Gastrocnemius medialis (tissue), 4 donors: Measurements from ENCODE around the gene CCDC51. TPM values are rescaled to one million over a fixed set of nuclear protein-coding genes. Genes with fewer than 3 reads are reported as not detected.

Source experiments
- ATAC-seq, 2 donors: fragments of 150-250 bp; one replicate each; pipeline ENCODE4 v1.9.1; 2016
- DNase-seq, 2 donors: peaks; one replicate each; pipeline ENCODE4 v3.0.0-alpha.2; 2019
- H3K27ac ChIP-seq, 4 donors: fragments of 200-600 bp; sonication (generic); 1 replicate in 1 of 4; 2 replicates in 3 of 4; pipeline ENCODE4 v1.5.1; 2016 to 2018; ENCODE audit warnings: mild to moderate bottlenecking in 2 of 4, moderate library complexity in 1 of 4
- H3K27me3 ChIP-seq, 3 donors: fragments of 200-600 bp; sonication (generic) in 2 of 3; 1 replicate in 1 of 3; 2 replicates in 2 of 3; pipeline versions ENCODE4 v1.5.1 to v1.6.0; 2016 to 2019; ENCODE audit warnings: mild to moderate bottlenecking in 1 of 3, moderate library complexity in 1 of 3
- H3K36me3 ChIP-seq, 2 donors: fragments of 200-600 bp; sonication (generic) in 1 of 2; one replicate each; pipeline ENCODE4 v1.5.1; 2017 to 2018
- H3K4me1 ChIP-seq, 2 donors: fragments of 200-600 bp; sonication (generic) in 1 of 2; one replicate each; pipeline ENCODE4 v1.5.1; 2016 to 2017; ENCODE audit warnings: mild to moderate bottlenecking in 2 of 2
- H3K4me3 ChIP-seq, 4 donors: fragments of 200-600 bp; sonication (generic) in 3 of 4; 1 replicate in 1 of 4; 2 replicates in 3 of 4; pipeline ENCODE4 v1.5.1; 2016 to 2019; ENCODE audit warnings: mild to moderate bottlenecking in 2 of 4
- H3K9me3 ChIP-seq, 3 donors: fragments of 200-600 bp; sonication (generic) in 2 of 3; 1 replicate in 1 of 3; 2 replicates in 2 of 3; pipeline ENCODE4 v1.5.1; 2016 to 2019
- CTCF ChIP-seq, 5 experiments: fragments of 450-650 bp in 3 of 5; fragments of 200-600 bp in 2 of 5; sonication (generic) in 2 of 5; IDR thresholded peaks in 4 of 5; conservative IDR thresholded peaks in 1 of 5; 1 replicate in 4 of 5; 2 replicates in 1 of 5; pipeline ENCODE4 v1.5.1; 2016 to 2019; ENCODE audit warnings: antibody characterized with exemption in 5 of 5, mild to moderate bottlenecking in 3 of 5, moderate library complexity in 3 of 5
- POLR2A ChIP-seq, 2 donors: fragments of 450-650 bp; IDR thresholded peaks; one replicate each; pipeline ENCODE4 v1.6.1; 2017; ENCODE audit warnings: antibody characterized with exemption in 2 of 2, mild to moderate bottlenecking in 2 of 2, moderate library complexity in 2 of 2
- in situ Hi-C, 4 donors: fragments of 200-750 bp; cut with MboI; loops; one replicate each; pipeline versions ENCODE4 v1.15.0 to v1.8.0; 2017; ENCODE audit warnings: low sequenced_read_pairs in 4 of 4
- intact Hi-C: fragments of 100-400 bp; cut with DNase I; formaldehyde crosslinking; loops from one replicate; pipeline ENCODE4 v1.15.1; 2023; ENCODE audit warnings: low total_unique reads
- total RNA-seq, 4 donors: library from RNA; depleted of rRNA; stranded (reverse); fragments of >200 nt; gene quantifications; one replicate each; pipeline versions ENCODE4 v1.1.0 to v1.2.3, GENCODE V29; 2016

The CCDC51 gene
- total RNA-seq, 4 donors from 2014 or later, result 4.9 to 12.2 (median 9.9) TPM

GRCh38 chr3:48469046-48469915 lies 29.4 kb upstream of the CCDC51 start:
- no peak for TF ChIP-seq CTCF (IDR thresholded peaks at IDR 0.05 in 4 of 5, conservative IDR thresholded peaks at IDR 0.05 in 1 of 5)
- TF ChIP-seq POLR2A (IDR thresholded peaks at IDR 0.05), result no peak
- intact Hi-C loops, result loop anchor here (5.0 kb wide), 2 partner anchors 138 to 218 kb away; partner anchors contain the start of genes NCKIPSD and UQCRC1
- Histone ChIP-seq H3K27me3 (no peaks in the 10 kb centered on the region), H3K9me3 (no peaks in the 10 kb centered on the region), H3K36me3 (peaks cover 0 to 10% of the 10 kb centered on the region in 2 donors), H3K4me3 (no peak overlapping the region), H3K27ac (peak overlapping the region in 2 of 4 donors; percentile 100), H3K4me1 (peaks cover 55 to 57% of the 10 kb centered on the region in 2 donors)
- DNase-seq (peak in 1 of 2 donors; percentile 17), ATAC-seq (no peak)
- in situ Hi-C loops, result loop anchor here in 2 of 4 donors (5.0 to 10.0 kb wide), 2 partner anchors 76 to 88 kb away; partner anchors contain the start of gene PFKFB4 (in 1 of the 2)

- Histone ChIP-seq H3K4me3 (no peak overlapping the region), H3K27ac (peak overlapping the region; percentile 99 to 100 (median 100)), H3K9me3 (no peaks in the 10 kb centered on the region), H3K4me1 (peaks cover 52 to 55% of the 10 kb centered on the region in 2 donors), H3K27me3 (no peaks in the 10 kb centered on the region), H3K36me3 (peaks cover 0 to 10% of the 10 kb centered on the region in 2 donors)
- TF ChIP-seq POLR2A (IDR thresholded peaks at IDR 0.05), result no peak
- no peak for TF ChIP-seq CTCF (IDR thresholded peaks at IDR 0.05 in 4 of 5, conservative IDR thresholded peaks at IDR 0.05 in 1 of 5)
- intact Hi-C loops, result loop anchor here (5.0 kb wide), 2 partner anchors 139 to 219 kb away; partner anchors contain the start of genes NCKIPSD and UQCRC1
- in situ Hi-C loops, result loop anchor here in 2 of 4 donors (5.0 to 10.0 kb wide), 2 partner anchors 76 to 89 kb away; partner anchors contain the start of gene PFKFB4 (in 1 of the 2)
- DNase-seq, result no peak
- no peak for ATAC-seq
These were observed 28.4 kb upstream of the CCDC51 start for GRCh38 chr3:48468329-48468731.

GRCh38 chr3:48467473-48468267 lies 27.8 kb upstream of the CCDC51 start:
- in situ Hi-C loops, result loop anchor here in 2 of 4 donors (5.0 to 10.0 kb wide), 2 partner anchors 77 to 90 kb away; partner anchors contain the start of gene PFKFB4 (in 1 of the 2)
- peak overlapping the region in 3 of 4 donors; percentile 56 to 76 (median 74) for H3K4me3 ChIP-seq
- ATAC-seq, result no peak

More at GRCh38 chr3:48467473-48468267, 27.8 kb upstream of the CCDC51 start:
- Histone ChIP-seq H3K27ac (peak overlapping the region; percentile 99 to 100 (median 100)), H3K27me3 (no peaks in the 10 kb centered on the region), H3K4me1 (peaks cover 50% of the 10 kb centered on the region in 2 donors), H3K36me3 (peaks cover 0 to 10% of the 10 kb centered on the region in 2 donors), H3K9me3 (no peaks in the 10 kb centered on the region)
- DNase-seq, result no peak
- intact Hi-C loops, result loop anchor here (5.0 kb wide), 2 partner anchors 140 to 220 kb away; partner anchors contain the start of genes NCKIPSD and UQCRC1
- no peak for TF ChIP-seq CTCF (IDR thresholded peaks at IDR 0.05 in 4 of 5, conservative IDR thresholded peaks at IDR 0.05 in 1 of 5)
